Vagina (tissue), 2 donors: ENCODE data around the gene USP21.

Experiments used
- CTCF ChIP-seq, 3 experiments: fragments of 450-650 bp in 2 of 3; fragments of 200-600 bp in 1 of 3; sonication (generic) in 1 of 3; IDR thresholded peaks; one replicate each; pipeline ENCODE4 v1.5.1; 2017 to 2019; ENCODE audit warnings: antibody characterized with exemption in 3 of 3, mild to moderate bottlenecking in 2 of 3, moderate library complexity in 2 of 3
- POLR2A ChIP-seq, 2 donors: fragments of 450-650 bp; IDR thresholded peaks; one replicate each; pipeline ENCODE4 v1.6.1; 2017; ENCODE audit warnings: antibody characterized with exemption in 2 of 2, mild to moderate bottlenecking in 2 of 2, moderate library complexity in 2 of 2
- POLR2AphosphoS5 ChIP-seq, 2 donors: sonication (generic); formaldehyde crosslinking; IDR thresholded peaks; one replicate each; pipeline ENCODE4 v1.9.0; 2017; ENCODE audit warnings: antibody characterized with exemption in 2 of 2, mild to moderate bottlenecking in 2 of 2, low read depth in 1 of 2; ENCODE audit not compliant: insufficient read depth in 1 of 2

- TF ChIP-seq CTCF (IDR thresholded peaks at IDR 0.05) (no peak), POLR2A (IDR thresholded peaks at IDR 0.05) (no peak), POLR2AphosphoS5 (IDR thresholded peaks at IDR 0.05; ENCODE audit: insufficient read depth in 1 of 2, low read depth in 1 of 2) (no peak)
These were observed 38.2 kb upstream of the USP21 start for GRCh38 chr1:161121042-161121650.
